ENCODE results near the gene NEK4. TPM values are rescaled to one million over a fixed set of nuclear protein-coding genes. Genes with fewer than 3 reads are reported as not detected.

NEK4 gene
- total and polyA plus RNA-seq, 2 of the 13 experiments (the other 11 are each of a cell fraction or from before 2014, with no cell fraction given), result 16.5 to 38.0 TPM

DNA sequence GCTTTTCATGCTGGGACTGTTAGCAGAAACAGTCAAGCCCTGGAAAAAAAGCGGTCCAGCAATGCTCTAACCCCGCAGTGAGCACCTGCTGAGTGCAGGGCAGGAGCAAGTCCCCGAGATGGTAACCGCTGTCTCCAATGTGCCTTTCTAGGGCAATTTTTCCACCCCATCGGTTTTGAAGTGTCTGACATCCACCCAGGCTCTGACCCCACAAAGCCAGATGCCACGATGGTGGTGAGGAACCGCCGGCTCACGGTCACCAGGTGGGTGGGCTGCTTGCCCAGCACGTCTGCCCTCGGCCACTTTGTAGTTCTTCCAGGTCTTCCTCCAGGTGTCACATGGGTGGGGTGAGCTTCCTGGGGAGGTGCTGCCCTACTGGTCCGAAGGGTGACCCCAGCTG is 20.6 kb upstream of the NEK4 start:
- peaks cover 4% of the 10 kb centered on the region for H3K79me2 ChIP-seq (ENCODE audit: insufficient read depth, low read length)
- no peak overlapping the region for H2AFZ ChIP-seq (ENCODE audit: low read length)
- no peak overlapping the region for H3K4me3 ChIP-seq (replicated peaks in 1 of 3; ENCODE audit: insufficient read depth in 1 of 3, low read depth in 2 of 3, low read length in 3 of 3)
- H4K20me1 ChIP-seq (ENCODE audit: insufficient read depth, low read length), result no peaks in the 10 kb centered on the region
- BruUV-seq (replicated peaks), result no TSS peak
- WGBS (ENCODE audit: low lambda C conversion rate), result 83% methylated on average over 9 of the region's 12 CpGs
- ChIA-PET CTCF (ENCODE audit: low intra/inter-chr PET ratio, low total read pairs) (no interaction called here), POLR2A (interaction anchor here (1.9 to 10.9 kb wide), 4 partner anchors 12 to 49 kb away, joined by 5 to 466 read pairs (median 44); partner anchors contain the start of genes ITIH1 and NEK4)
- intact Hi-C loops (cut with micrococcal nuclease; ENCODE audit: unreplicated experiment) (no loop called here), in situ Hi-C loops (cut with HindIII; ENCODE audit: extremely low pct_ligation_motif_present, low pct_unique_long_range_greater_than_20kb) (no loop called here)
- H3K36me3 ChIP-seq (replicated peaks in 1 of 2; ENCODE audit: control insufficient read depth in 1 of 2, insufficient read depth in 2 of 2, low read length in 2 of 2), result peaks cover 2 to 4% of the 10 kb centered on the region in 2 experiments; a peak in 2 of 5 replicates
- H3K27ac ChIP-seq (ENCODE audit: extremely low read length, insufficient read depth, low read length), result no peak overlapping the region
- FAIRE-seq (no peak), DNase-seq (ENCODE audit: low spot score) (no peak), ATAC-seq (no peak)
- no peaks in the 10 kb centered on the region for H3K9me3 ChIP-seq (ENCODE audit: low read length)
- no peak overlapping the region for H3K4me2 ChIP-seq (ENCODE audit: low read depth, low read length)
- TF ChIP-seq IRF9 (CRISPR knock-in tag; IDR thresholded peaks at IDR 0.05; ENCODE audit: borderline replicate concordance) (no peak), SP5 (CRISPR knock-in tag; IDR thresholded peaks at IDR 0.05; ENCODE audit: borderline replicate concordance, low read depth) (no peak), ZNF616 (CRISPR knock-in tag; IDR thresholded peaks at IDR 0.05; ENCODE audit: low read depth) (no peak), KAT2B (IDR thresholded peaks at IDR 0.05; ENCODE audit: borderline replicate concordance, low read depth, low read length) (no peak), EED (CRISPR knock-in tag; IDR thresholded peaks at IDR 0.05) (no peak), GABPA (IDR thresholded peaks at IDR 0.05; ENCODE audit: low read depth, low read length) (no peak), GABPA (CRISPR knock-in tag; IDR thresholded peaks at IDR 0.05; ENCODE audit: low read depth) (no peak), GPN1 (CRISPR knock-in tag; IDR thresholded peaks at IDR 0.05; ENCODE audit: borderline replicate concordance) (no peak), ZNF75D (CRISPR knock-in tag; IDR thresholded peaks at IDR 0.05; ENCODE audit: borderline replicate concordance) (no peak), ONECUT2 (CRISPR knock-in tag; IDR thresholded peaks at IDR 0.05) (no peak), SKI (IDR thresholded peaks at IDR 0.05; ENCODE audit: partially characterized antibody) (no peak), SALL1 (CRISPR knock-in tag; IDR thresholded peaks at IDR 0.05) (no peak), ZFAT (CRISPR knock-in tag; conservative IDR thresholded peaks at IDR 0.05) (no peak), ARNT (IDR thresholded peaks at IDR 0.05) (no peak), ZNF446 (CRISPR knock-in tag; IDR thresholded peaks at IDR 0.05) (no peak), ZNF101 (CRISPR knock-in tag; IDR thresholded peaks at IDR 0.05; ENCODE audit: borderline replicate concordance, low read depth) (no peak), NCOR1 (IDR thresholded peaks at IDR 0.05; ENCODE audit: borderline replicate concordance, low read length) (no peak)
- TF ChIP-seq, protein P1, sequence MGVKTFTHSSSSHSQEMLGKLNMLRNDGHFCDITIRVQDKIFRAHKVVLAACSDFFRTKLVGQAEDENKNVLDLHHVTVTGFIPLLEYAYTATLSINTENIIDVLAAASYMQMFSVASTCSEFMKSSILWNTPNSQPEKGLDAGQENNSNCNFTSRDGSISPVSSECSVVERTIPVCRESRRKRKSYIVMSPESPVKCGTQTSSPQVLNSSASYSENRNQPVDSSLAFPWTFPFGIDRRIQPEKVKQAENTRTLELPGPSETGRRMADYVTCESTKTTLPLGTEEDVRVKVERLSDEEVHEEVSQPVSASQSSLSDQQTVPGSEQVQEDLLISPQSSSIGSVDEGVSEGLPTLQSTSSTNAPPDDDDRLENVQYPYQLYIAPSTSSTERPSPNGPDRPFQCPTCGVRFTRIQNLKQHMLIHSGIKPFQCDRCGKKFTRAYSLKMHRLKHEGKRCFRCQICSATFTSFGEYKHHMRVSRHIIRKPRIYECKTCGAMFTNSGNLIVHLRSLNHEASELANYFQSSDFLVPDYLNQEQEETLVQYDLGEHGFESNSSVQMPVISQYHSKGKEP (CRISPR knock-in tag; IDR thresholded peaks at IDR 0.05), result no peak
- TF ChIP-seq, protein P2, sequence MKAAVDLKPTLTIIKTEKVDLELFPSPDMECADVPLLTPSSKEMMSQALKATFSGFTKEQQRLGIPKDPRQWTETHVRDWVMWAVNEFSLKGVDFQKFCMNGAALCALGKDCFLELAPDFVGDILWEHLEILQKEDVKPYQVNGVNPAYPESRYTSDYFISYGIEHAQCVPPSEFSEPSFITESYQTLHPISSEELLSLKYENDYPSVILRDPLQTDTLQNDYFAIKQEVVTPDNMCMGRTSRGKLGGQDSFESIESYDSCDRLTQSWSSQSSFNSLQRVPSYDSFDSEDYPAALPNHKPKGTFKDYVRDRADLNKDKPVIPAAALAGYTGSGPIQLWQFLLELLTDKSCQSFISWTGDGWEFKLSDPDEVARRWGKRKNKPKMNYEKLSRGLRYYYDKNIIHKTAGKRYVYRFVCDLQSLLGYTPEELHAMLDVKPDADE (CRISPR knock-in tag; IDR thresholded peaks at IDR 0.05), result no peak
- H3K4me1 ChIP-seq (ENCODE audit: insufficient read depth, low read length), result peaks cover 100% of the 10 kb centered on the region
- no peaks in the 10 kb centered on the region for H3K27me3 ChIP-seq (ENCODE audit: control insufficient read depth in 1 of 2, insufficient read depth in 2 of 2, low read length in 2 of 2)
- H3K9ac ChIP-seq (ENCODE audit: insufficient read depth, low read depth, low read length), result no peak overlapping the region

Measured in HepG2 (cell line).